Hepatocyte (in vitro differentiated cells): ENCODE data around the gene AIFM1. TPM values are rescaled to one million over a fixed set of nuclear protein-coding genes. Genes with fewer than 3 reads are reported as not detected.

Experiments used
- DNase-seq: peaks from one replicate; pipeline ENCODE4 v3.0.0-alpha.2; 2016; ENCODE audit warnings: low spot score
- H2AFZ ChIP-seq: fragments of 200-600 bp; sonication (generic); 2 replicates; pipeline ENCODE4 v1.6.0; 2016; ENCODE audit warnings: antibody characterized with exemption, mild to moderate bottlenecking
- H3K27ac ChIP-seq: fragments of 200-600 bp; sonication (generic); 2 replicates; pipeline ENCODE4 v1.5.1; 2016; ENCODE audit warnings: mild to moderate bottlenecking
- H3K27me3 ChIP-seq: fragments of 200-600 bp; sonication (generic); 2 replicates; pipeline ENCODE4 v1.6.1; 2016
- H3K36me3 ChIP-seq: fragments of 200-600 bp; sonication (generic); replicated peaks from 2 replicates; pipeline ENCODE4 v1.5.1; 2016; ENCODE audit warnings: low read depth; ENCODE audit not compliant: insufficient read depth
- H3K4me1 ChIP-seq: fragments of 200-600 bp; sonication (generic); 2 replicates; pipeline ENCODE4 v1.5.1; 2016; ENCODE audit warnings: mild to moderate bottlenecking, moderate library complexity; ENCODE audit not compliant: insufficient read depth
- H3K4me2 ChIP-seq: fragments of 200-600 bp; sonication (generic); 2 replicates; pipeline ENCODE4 v1.6.0; 2016
- H3K4me3 ChIP-seq: fragments of 200-600 bp; sonication (generic); 2 replicates; pipeline ENCODE4 v1.5.1; 2016; ENCODE audit warnings: mild to moderate bottlenecking
- H3K79me2 ChIP-seq: fragments of 200-600 bp; sonication (generic); 2 replicates; pipeline ENCODE4 v1.6.0; 2017; ENCODE audit warnings: mild to moderate bottlenecking
- H3K9me2 ChIP-seq: fragments of 200-600 bp; sonication (generic); replicated peaks from 2 replicates; pipeline ENCODE4 v1.6.0; 2017; ENCODE audit warnings: mild to moderate bottlenecking; ENCODE audit not compliant: insufficient read depth
- H3K9me3 ChIP-seq: fragments of 200-600 bp; sonication (generic); 2 replicates; pipeline ENCODE4 v1.5.1; 2016; ENCODE audit warnings: low read depth, mild to moderate bottlenecking
- H4K20me1 ChIP-seq: fragments of 200-600 bp; sonication (generic); 2 replicates; pipeline ENCODE4 v1.6.0; 2016; ENCODE audit warnings: mild to moderate bottlenecking; ENCODE audit not compliant: insufficient read depth, poor library complexity, severe bottlenecking
- EZH2 ChIP-seq: fragments of 200-600 bp; sonication (generic); IDR thresholded peaks from 2 replicates; pipeline ENCODE4 v1.6.1; 2016; ENCODE audit warnings: antibody characterized with exemption, mild to moderate bottlenecking, borderline replicate concordance
- EZH2phosphoT487 ChIP-seq: fragments of 200-600 bp; sonication (generic); IDR thresholded peaks from one replicate; pipeline ENCODE4 v1.6.1; 2018; ENCODE audit warnings: antibody characterized with exemption, mild to moderate bottlenecking, low read depth, moderate library complexity; ENCODE audit not compliant: unreplicated experiment, severe bottlenecking
- WGBS: methylation state at CpG from one replicate; pipeline ENCODE4 v1.1.6; 2016; ENCODE audit warnings: low lambda C conversion rate; ENCODE audit errors: missing lambda C conversion rate; 5-methylcytosine and 5-hydroxymethylcytosine counted together
- polyA plus RNA-seq: library from polyadenylated mRNA; unstranded; fragments of >200 nt; fragmentation: Nextera tagmentation; extraction: Ambion mirVana; gene quantifications from 2 replicates; pipeline ENCODE4 v1.2.1, GENCODE V29; 2016
- total RNA-seq: library from RNA; depleted of rRNA; stranded (reverse); fragments of >200 nt; gene quantifications from 2 replicates; pipeline ENCODE4 v1.2.3, GENCODE V29; 2014
- TF ChIP-seq, protein P1 (sequence below): fragments of 200-600 bp; sonication (generic); IDR thresholded peaks from 2 replicates; pipeline ENCODE4 v1.5.1; 2016; ENCODE audit warnings: antibody characterized with exemption, mild to moderate bottlenecking; ENCODE audit not compliant: poor library complexity

The AIFM1 gene
- total and polyA plus RNA-seq, 2 experiments from 2014 or later, result 54.9 to 70.8 TPM

DNA sequence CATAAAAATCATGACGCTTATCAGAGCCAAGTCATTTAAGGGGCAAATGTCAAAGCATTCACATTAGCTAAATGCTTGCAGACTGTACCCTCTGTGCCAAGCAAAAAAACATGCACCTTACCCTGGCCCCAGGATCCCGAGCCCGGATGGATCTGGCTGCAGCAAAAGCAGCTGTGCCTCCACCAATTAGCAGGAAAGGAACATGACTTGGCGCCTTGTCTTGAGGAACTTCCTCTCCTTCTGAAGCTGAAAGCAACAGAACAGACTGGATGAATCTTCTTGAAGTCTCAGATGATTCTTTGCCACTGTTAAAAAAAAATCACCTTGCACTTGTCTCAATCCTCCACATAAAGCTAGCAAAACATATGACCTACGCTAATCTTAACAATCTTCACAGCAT, 18.0 kb downstream of the AIFM1 start:
- Histone ChIP-seq H4K20me1 (no peaks in the 10 kb centered on the region), H3K9me3 (no peaks in the 10 kb centered on the region), H2AFZ (no peak overlapping the region), H3K4me2 (no peak overlapping the region), H3K9me2 (no peaks in the 10 kb centered on the region), H3K4me3 (no peak overlapping the region), H3K4me1 (no peaks in the 10 kb centered on the region), H3K27ac (no peak overlapping the region), H3K79me2 (no peaks in the 10 kb centered on the region), H3K36me3 (no peaks in the 10 kb centered on the region), H3K27me3 (no peaks in the 10 kb centered on the region)
- WGBS, result 75% methylated on average over 5 of the region's 5 CpGs
- no peak for DNase-seq
- TF ChIP-seq EZH2phosphoT487 (no peak), EZH2 (no peak)
- TF ChIP-seq, protein P1, sequence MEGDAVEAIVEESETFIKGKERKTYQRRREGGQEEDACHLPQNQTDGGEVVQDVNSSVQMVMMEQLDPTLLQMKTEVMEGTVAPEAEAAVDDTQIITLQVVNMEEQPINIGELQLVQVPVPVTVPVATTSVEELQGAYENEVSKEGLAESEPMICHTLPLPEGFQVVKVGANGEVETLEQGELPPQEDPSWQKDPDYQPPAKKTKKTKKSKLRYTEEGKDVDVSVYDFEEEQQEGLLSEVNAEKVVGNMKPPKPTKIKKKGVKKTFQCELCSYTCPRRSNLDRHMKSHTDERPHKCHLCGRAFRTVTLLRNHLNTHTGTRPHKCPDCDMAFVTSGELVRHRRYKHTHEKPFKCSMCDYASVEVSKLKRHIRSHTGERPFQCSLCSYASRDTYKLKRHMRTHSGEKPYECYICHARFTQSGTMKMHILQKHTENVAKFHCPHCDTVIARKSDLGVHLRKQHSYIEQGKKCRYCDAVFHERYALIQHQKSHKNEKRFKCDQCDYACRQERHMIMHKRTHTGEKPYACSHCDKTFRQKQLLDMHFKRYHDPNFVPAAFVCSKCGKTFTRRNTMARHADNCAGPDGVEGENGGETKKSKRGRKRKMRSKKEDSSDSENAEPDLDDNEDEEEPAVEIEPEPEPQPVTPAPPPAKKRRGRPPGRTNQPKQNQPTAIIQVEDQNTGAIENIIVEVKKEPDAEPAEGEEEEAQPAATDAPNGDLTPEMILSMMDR, result no peak

DNA sequence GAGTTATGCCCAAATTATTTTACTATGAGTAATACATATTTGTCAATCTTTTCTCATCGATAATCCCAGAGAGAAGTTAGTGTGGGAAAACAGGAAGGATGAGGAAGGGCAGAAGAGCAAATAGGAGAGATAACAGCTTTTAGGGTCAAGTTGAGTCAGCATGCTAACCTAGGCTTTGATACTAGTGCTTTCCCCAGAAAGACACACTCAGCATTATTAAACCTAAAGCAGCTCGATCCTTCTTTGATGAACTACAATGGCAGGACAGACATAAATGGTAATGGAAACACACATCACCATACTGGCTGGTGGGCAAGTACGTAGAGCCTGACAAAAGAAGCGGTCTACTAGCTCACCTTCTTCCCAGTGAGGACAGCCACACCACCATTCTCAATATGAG, 20.5 kb downstream of the AIFM1 start:
- TF ChIP-seq EZH2 (no peak), EZH2phosphoT487 (no peak)
- TF ChIP-seq, protein P1, result no peak
- H3K4me2 ChIP-seq, result no peak overlapping the region

DNA sequence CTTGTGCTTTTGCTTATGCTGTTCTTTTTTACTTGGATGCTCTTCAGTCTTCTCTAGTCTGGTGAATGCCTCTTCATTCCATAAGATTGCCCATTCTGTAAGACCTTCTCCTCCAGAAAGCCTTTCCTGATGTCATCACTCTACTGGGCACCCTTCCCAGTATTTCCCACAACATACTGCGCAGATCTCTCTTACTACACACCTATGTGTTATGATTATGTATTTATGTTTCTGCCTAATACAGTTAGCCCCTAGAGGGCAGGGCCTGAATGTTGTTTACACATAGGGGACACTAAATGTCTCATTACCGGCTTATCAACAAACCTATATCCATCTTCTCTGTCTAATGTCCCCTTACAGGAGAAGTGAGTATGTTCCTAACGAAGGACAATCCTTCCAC, 21.1 kb downstream of the AIFM1 start:
- Histone ChIP-seq H3K4me1 (no peaks in the 10 kb centered on the region), H3K79me2 (no peaks in the 10 kb centered on the region), H3K27me3 (no peaks in the 10 kb centered on the region), H3K4me3 (no peak overlapping the region), H2AFZ (no peak overlapping the region), H3K36me3 (no peaks in the 10 kb centered on the region), H3K9me2 (no peaks in the 10 kb centered on the region), H4K20me1 (no peaks in the 10 kb centered on the region), H3K27ac (no peak overlapping the region), H3K9me3 (no peaks in the 10 kb centered on the region), H3K4me2 (no peak overlapping the region)
- TF ChIP-seq, protein P1, result no peak
- TF ChIP-seq EZH2 (no peak), EZH2phosphoT487 (no peak)
- no peak for DNase-seq
- whole genome bisulfite sequencing, result 71% methylated on average over 3 of the region's 3 CpGs

More for the DNA sequence above, 20.5 kb downstream of the AIFM1 start:
- H3K27ac ChIP-seq, result no peak overlapping the region
- H3K9me2 ChIP-seq, result no peaks in the 10 kb centered on the region
- H3K4me3 ChIP-seq, result no peak overlapping the region
- H3K4me1 ChIP-seq, result no peaks in the 10 kb centered on the region
- DNase-seq, result no peak
- H3K9me3 ChIP-seq, result no peaks in the 10 kb centered on the region
- H3K27me3 ChIP-seq, result no peaks in the 10 kb centered on the region
- no peaks in the 10 kb centered on the region for H3K79me2 ChIP-seq
- no peaks in the 10 kb centered on the region for H4K20me1 ChIP-seq
- H2AFZ ChIP-seq, result no peak overlapping the region
- 84% methylated on average over 4 of the region's 4 CpGs for WGBS
- H3K36me3 ChIP-seq, result no peaks in the 10 kb centered on the region
